Panc1 (cell line): ENCODE data around the gene ZNF789. TPM values are rescaled to one million over a fixed set of nuclear protein-coding genes. Genes with fewer than 3 reads are reported as not detected.

Experiments
- ATAC-seq: fragments of 200-7000 bp; cut with Tn5 transposase; 2 replicates; pipeline ENCODE4 v1.9.1; 2020; ENCODE audit warnings: mild to moderate bottlenecking, moderate library complexity
- BruUV-seq: library from RNA; stranded (reverse); fragments of 400-500 nt; replicated peaks from 2 replicates; lab custom pipeline; 2021; lab: Mats Ljungman, UMichigan
- CTCF ChIA-PET: fragments of 300-600 bp; sonication (Branson Sonifier 250); formaldehyde crosslinking; loops from one replicate; lab custom pipeline; 2022; ENCODE audit warnings: antibody characterized with exemption; lab: Charles Lee
- POLR2A ChIA-PET: fragments of 300-600 bp; sonication (Branson Sonifier 250); formaldehyde crosslinking; loops from one replicate; lab custom pipeline; 2022; ENCODE audit warnings: antibody characterized with exemption; lab: Charles Lee
- DNase-seq: peaks from one replicate; pipeline ENCODE4 v3.0.0-alpha.2; 2010; ENCODE audit warnings: low read depth, low spot score
- H3K27ac ChIP-seq: 2 replicates; pipeline ENCODE4 v1.5.1; 2011; ENCODE audit warnings: mild to moderate bottlenecking, low read length, inconsistent platforms
- H3K27me3 ChIP-seq: fragments of 200-500 bp; sonication (Bioruptor generic); 2 replicates; pipeline ENCODE4 v1.6.0; 2014; ENCODE audit warnings: low read length, inconsistent platforms; ENCODE audit not compliant: control insufficient read depth, insufficient read depth
- H3K36me3 ChIP-seq: fragments of 200-500 bp; sonication (Bioruptor generic); 2 replicates; pipeline ENCODE4 v1.5.1; 2014; ENCODE audit warnings: inconsistent platforms, mild to moderate bottlenecking, low read length, moderate library complexity; ENCODE audit not compliant: control insufficient read depth, insufficient read depth
- H3K4me1 ChIP-seq: 2 replicates; pipeline ENCODE4 v1.5.1; 2011; ENCODE audit warnings: inconsistent platforms, mild to moderate bottlenecking, low read length, moderate library complexity; ENCODE audit not compliant: control insufficient read depth, insufficient read depth
- H3K4me3 ChIP-seq, 2 experiments: 2 replicates each; pipeline ENCODE4 v1.5.1; 2011 to 2012; ENCODE audit warnings: low read depth in 2 of 2, low read length in 2 of 2, mild to moderate bottlenecking in 2 of 2, inconsistent platforms in 1 of 2, moderate library complexity in 1 of 2
- H3K9me3 ChIP-seq: fragments of 200-500 bp; sonication (Bioruptor generic); 2 replicates; pipeline ENCODE4 v1.5.1; 2014; ENCODE audit warnings: low read depth, mild to moderate bottlenecking, inconsistent platforms, low read length, moderate library complexity; ENCODE audit not compliant: control insufficient read depth, insufficient read depth
- POLR2AphosphoS5 ChIP-seq: IDR thresholded peaks from 2 replicates; pipeline ENCODE4 v1.6.1; 2012; ENCODE audit warnings: mild to moderate bottlenecking, low read depth, low read length, moderate library complexity
- SIN3A ChIP-seq: IDR thresholded peaks from 2 replicates; pipeline ENCODE4 v1.6.1; 2012; ENCODE audit warnings: low read depth, mild to moderate bottlenecking, low read length, moderate library complexity, borderline replicate concordance; ENCODE audit not compliant: insufficient read depth
- TCF7L2 ChIP-seq: IDR thresholded peaks from 2 replicates; pipeline ENCODE4 v1.6.1; 2011; ENCODE audit warnings: mild to moderate bottlenecking, low read depth, low read length, inconsistent platforms
- in situ Hi-C: cut with HindIII; loops from 2 replicates; pipeline ENCODE4 v1.10.0; 2016; ENCODE audit warnings: low sequenced_read_pairs, low pct_unique_long_range_greater_than_20kb
- intact Hi-C: fragments of 100-400 bp; cut with micrococcal nuclease; formaldehyde crosslinking; loops from one replicate; pipeline ENCODE4 v1.10.0; 2022; ENCODE audit not compliant: unreplicated experiment
- total RNA-seq: library from RNA; stranded (reverse); gene quantifications from one replicate; pipeline ENCODE4 v1.2.1, GENCODE V29; 2021; ENCODE audit not compliant: unreplicated experiment
- TF ChIP-seq, protein P1 (sequence below): fragments of 450-650 bp; IDR thresholded peaks from 2 replicates; pipeline ENCODE4 v1.5.1; 2017; ENCODE audit warnings: mild to moderate bottlenecking
- TF ChIP-seq, protein P2 (sequence below), 2 experiments: IDR thresholded peaks; 2 replicates each; pipeline ENCODE4 v1.6.1; 2011 to 2012; ENCODE audit warnings: low read depth in 2 of 2, control low read depth in 1 of 2, low read length in 1 of 2, mild to moderate bottlenecking in 1 of 2, moderate library complexity in 1 of 2; ENCODE audit not compliant: insufficient read depth in 1 of 2

The ZNF789 gene
- total RNA-seq, 1 experiment from 2014 or later, result 15.1 TPM

DNA sequence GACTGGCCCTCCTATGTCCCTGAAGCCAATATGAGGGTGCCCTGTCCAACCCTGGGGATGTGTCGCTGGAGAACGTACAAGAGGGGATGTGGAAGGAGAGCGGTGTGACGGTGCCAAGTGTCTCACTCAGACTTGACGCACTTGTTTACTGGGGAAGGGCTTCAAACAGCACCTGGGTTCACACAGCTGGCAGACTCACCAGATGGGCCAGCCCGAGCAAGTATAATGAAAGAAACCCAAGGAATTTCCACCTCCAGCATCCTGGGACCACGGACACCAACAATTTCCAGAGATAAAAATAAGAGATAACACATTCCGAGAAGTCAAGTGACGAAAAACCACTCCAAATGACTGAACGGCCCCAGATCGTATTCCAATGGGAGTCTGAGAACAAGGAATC lies 12.0 kb upstream of the ZNF789 start:
- TF ChIP-seq, protein P1, sequence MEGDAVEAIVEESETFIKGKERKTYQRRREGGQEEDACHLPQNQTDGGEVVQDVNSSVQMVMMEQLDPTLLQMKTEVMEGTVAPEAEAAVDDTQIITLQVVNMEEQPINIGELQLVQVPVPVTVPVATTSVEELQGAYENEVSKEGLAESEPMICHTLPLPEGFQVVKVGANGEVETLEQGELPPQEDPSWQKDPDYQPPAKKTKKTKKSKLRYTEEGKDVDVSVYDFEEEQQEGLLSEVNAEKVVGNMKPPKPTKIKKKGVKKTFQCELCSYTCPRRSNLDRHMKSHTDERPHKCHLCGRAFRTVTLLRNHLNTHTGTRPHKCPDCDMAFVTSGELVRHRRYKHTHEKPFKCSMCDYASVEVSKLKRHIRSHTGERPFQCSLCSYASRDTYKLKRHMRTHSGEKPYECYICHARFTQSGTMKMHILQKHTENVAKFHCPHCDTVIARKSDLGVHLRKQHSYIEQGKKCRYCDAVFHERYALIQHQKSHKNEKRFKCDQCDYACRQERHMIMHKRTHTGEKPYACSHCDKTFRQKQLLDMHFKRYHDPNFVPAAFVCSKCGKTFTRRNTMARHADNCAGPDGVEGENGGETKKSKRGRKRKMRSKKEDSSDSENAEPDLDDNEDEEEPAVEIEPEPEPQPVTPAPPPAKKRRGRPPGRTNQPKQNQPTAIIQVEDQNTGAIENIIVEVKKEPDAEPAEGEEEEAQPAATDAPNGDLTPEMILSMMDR, result no peak
- no peak overlapping the region for H3K4me3 ChIP-seq
- H3K4me1 ChIP-seq, result no peaks in the 10 kb centered on the region
- no peaks in the 10 kb centered on the region for H3K27me3 ChIP-seq
- ATAC-seq, result no peak
- no peaks in the 10 kb centered on the region for H3K9me3 ChIP-seq
- no peak overlapping the region for H3K27ac ChIP-seq
- H3K36me3 ChIP-seq, result peaks cover 8% of the 10 kb centered on the region
- POLR2A ChIA-PET, result no interaction called here
- DNase-seq, result no peak
- CTCF ChIA-PET, result no interaction called here
- intact Hi-C loops (no loop called here), in situ Hi-C loops (no loop called here)
- BruUV-seq, result no TSS peak

DNA sequence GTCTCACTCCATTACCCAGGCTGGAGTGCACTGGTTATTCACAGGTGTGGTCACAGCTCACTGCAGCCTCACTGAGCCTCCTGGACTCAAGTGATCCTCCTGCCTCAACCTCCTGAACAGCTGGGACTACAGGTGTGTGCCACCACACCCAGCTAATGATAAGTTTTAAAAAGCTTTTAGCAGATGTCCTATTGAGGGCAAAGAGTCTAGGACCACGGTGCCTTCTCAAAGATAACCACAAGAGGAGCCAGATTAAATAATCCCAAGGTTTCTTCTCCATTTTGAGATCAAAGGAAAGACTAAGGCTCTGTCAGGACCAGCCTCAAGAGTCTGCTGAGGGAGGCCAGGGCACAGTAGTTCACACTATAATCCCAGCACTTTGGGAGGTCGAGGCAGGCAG lies 11.5 kb upstream of the ZNF789 start:
- ATAC-seq, result no peak
- POLR2A ChIA-PET, result no interaction called here
- CTCF ChIA-PET, result no interaction called here

More for the DNA sequence above, 11.5 kb upstream of the ZNF789 start:
- Histone ChIP-seq H3K9me3 (no peaks in the 10 kb centered on the region), H3K27me3 (no peaks in the 10 kb centered on the region), H3K4me3 (no peak overlapping the region), H3K27ac (no peak overlapping the region), H3K36me3 (peaks cover 8% of the 10 kb centered on the region), H3K4me1 (no peaks in the 10 kb centered on the region)
- no TSS peak for BruUV-seq
- no peak for TF ChIP-seq POLR2AphosphoS5
- no peak for TF ChIP-seq SIN3A
- no peak for TF ChIP-seq TCF7L2
- TF ChIP-seq, protein P2, sequence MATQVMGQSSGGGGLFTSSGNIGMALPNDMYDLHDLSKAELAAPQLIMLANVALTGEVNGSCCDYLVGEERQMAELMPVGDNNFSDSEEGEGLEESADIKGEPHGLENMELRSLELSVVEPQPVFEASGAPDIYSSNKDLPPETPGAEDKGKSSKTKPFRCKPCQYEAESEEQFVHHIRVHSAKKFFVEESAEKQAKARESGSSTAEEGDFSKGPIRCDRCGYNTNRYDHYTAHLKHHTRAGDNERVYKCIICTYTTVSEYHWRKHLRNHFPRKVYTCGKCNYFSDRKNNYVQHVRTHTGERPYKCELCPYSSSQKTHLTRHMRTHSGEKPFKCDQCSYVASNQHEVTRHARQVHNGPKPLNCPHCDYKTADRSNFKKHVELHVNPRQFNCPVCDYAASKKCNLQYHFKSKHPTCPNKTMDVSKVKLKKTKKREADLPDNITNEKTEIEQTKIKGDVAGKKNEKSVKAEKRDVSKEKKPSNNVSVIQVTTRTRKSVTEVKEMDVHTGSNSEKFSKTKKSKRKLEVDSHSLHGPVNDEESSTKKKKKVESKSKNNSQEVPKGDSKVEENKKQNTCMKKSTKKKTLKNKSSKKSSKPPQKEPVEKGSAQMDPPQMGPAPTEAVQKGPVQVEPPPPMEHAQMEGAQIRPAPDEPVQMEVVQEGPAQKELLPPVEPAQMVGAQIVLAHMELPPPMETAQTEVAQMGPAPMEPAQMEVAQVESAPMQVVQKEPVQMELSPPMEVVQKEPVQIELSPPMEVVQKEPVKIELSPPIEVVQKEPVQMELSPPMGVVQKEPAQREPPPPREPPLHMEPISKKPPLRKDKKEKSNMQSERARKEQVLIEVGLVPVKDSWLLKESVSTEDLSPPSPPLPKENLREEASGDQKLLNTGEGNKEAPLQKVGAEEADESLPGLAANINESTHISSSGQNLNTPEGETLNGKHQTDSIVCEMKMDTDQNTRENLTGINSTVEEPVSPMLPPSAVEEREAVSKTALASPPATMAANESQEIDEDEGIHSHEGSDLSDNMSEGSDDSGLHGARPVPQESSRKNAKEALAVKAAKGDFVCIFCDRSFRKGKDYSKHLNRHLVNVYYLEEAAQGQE (IDR thresholded peaks at IDR 0.05; ENCODE audit: insufficient read depth in 1 of 2, low read depth in 2 of 2, low read length in 1 of 2), result no peak
- TF ChIP-seq, protein P1, result no peak
- no peak for DNase-seq
- intact Hi-C loops (no loop called here), in situ Hi-C loops (no loop called here)
